HG02610 (cell line): ENCODE measurements around the gene OTUD1.

Experiments
- ATAC-seq: cut with Tn5 transposase; IDR thresholded peaks from one replicate; pipeline ENCODE4 v1.9.1; 2021; ENCODE audit warnings: mild to moderate bottlenecking, moderate library complexity; ENCODE audit not compliant: unreplicated experiment

The OTUD1 gene

DNA sequence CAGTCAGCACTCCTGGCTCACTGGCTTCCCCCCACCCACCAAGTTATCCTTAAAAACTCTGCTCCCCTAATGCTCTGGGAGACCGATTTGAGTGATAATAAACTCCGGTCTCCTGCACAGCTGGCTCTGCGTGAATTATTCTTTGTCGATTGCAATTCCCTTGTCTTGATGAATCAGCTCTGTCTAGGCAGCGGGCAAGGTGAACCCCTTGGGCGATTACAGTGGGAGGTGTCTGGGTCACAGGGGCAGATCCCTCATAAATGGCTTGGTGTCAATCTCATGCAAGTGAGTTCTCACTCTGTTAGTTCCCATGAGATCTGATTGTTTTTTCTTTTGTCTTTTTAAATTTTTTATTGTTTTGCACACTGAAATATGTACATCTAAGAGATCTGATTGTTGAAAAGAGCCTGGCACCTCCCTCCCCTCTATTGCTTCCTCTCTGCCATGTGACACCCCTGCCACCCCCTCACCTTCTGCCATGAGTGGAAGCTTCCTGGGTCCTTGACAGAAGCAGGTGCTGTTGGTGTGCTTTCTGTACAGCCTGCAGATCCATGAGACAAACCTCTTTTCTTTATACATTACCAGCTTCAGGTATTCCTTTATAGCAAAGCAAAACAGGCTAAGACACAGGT, 20.5 kb downstream of the OTUD1 start:
- no peak for ATAC-seq

GRCh38 chr10:23461557-23461956, 22.7 kb downstream of the OTUD1 start:
- no peak for ATAC-seq

GRCh38 chr10:23467012-23467411, 28.1 kb downstream of the OTUD1 start:
- no peak for ATAC-seq

DNA sequence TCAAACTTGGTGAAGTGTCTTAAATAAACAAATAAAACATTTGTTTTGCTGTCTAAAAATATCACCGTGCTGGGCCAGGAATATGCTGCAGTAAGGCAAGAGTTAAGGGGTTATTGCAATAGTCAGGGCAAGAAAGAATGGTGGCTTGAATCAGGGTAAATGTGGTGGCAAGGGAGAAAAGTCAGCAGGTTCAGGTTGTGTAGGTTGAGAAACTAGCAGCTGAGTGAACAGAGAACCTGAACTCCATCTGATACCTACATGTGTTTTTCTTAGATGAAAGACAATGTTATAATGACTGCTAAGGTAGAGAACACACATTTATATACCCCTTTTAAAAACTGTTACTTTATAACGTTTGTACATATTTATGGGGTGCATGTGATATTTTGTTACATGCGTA, 28.7 kb downstream of the OTUD1 start:
- ATAC-seq, result no peak

DNA sequence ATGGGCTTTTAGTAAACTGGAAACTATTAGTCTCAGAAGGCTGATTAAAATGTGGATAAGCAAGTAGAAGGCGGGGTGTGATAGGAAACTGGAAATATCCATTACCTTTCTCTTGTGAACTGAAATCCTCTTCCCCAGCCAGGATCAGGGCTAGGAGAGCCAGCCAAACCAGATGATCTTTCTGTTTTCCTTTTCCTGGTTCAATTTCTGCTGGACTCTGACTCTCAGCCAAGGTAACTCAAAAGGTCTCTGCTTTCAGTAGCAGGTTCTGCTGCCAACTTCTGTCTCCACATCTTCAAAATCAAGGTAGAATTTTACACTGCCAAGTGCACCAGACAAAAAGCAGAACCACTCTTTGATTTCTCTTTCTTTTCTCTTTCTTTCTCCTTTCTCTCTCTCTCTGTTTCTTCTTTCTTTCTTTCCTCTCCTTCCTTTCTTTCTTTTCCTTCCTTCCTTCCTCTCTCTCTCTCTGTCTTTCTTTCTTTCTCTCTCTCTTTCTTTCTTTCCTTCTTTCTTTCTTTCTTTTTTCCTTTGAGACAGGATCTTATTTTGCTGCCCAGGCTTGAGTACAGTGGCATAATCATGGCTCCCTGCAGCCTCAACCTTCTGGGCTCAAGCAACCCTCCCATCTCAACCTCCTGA, 30.8 kb downstream of the OTUD1 start:
- ATAC-seq, result no peak

- ATAC-seq, result no peak
Measured at GRCh38 chr10:23472181-23472580, 33.3 kb downstream of the OTUD1 start.

- no peak for ATAC-seq
Measured at GRCh38 chr10:23474081-23474480, 35.2 kb downstream of the OTUD1 start.

- ATAC-seq, result no peak
Measured at GRCh38 chr10:23474626-23475025, 35.8 kb downstream of the OTUD1 start.

DNA sequence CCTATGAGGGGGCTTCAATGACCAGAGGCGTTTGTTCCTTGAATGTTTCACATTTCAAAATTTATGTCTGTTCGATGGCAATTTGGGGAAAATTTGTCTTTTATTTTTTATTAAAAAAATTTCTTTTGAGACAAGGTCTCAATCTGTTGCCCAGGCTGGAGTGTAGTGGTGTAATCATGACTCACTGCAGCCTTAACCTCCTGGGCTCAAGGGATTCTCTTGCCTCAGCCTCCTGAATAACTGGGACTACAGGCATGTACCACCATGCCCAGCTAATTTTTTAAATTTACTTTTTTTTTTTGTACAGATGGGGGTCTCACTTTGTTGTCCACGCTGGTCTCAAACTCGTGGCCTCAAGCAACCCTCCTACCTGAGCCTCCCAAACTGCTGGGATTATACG, 39.7 kb downstream of the OTUD1 start:
- ATAC-seq, result no peak

GRCh38 chr10:23479798-23480473, 41.1 kb downstream of the OTUD1 start:
- ATAC-seq, result no peak

DNA sequence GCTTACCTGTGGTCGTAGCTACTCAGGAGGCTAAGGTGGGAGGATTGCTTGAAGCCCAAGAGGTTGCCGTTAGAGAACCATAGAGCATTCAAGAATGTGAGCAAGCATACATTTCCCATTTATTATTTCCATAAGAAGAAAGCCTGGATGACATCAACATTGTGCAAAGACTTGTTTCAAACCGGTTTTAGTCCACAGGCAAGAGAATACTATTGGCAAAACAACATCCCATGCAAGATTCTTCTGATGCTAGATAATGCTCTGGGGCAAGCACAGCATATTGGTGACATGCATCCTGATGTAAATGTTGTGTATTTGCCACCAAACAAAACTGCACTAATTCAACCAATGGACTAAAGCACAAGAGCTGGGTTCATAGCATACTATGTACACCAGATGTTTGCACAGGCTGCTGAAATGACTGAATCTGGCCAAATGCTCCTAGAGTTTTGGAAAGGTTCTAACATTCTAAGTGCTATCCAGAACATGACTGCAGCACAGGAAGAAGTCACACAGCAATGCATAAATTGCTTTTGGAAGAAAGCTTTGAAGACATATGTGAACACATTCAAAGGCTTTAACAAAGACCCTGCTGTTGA, 42.6 kb downstream of the OTUD1 start:
- no peak for ATAC-seq

- ATAC-seq, result no peak
Measured at GRCh38 chr10:23490115-23490514, 51.2 kb downstream of the OTUD1 start.
